GM10847 (cell line): ENCODE results near the gene FBXO4.

Experiments used
- POLR2A ChIP-seq: IDR thresholded peaks from 2 replicates; pipeline ENCODE4 v1.6.1; 2011; ENCODE audit not compliant: insufficient read length; ENCODE audit errors: extremely low read depth

FBXO4 gene

DNA sequence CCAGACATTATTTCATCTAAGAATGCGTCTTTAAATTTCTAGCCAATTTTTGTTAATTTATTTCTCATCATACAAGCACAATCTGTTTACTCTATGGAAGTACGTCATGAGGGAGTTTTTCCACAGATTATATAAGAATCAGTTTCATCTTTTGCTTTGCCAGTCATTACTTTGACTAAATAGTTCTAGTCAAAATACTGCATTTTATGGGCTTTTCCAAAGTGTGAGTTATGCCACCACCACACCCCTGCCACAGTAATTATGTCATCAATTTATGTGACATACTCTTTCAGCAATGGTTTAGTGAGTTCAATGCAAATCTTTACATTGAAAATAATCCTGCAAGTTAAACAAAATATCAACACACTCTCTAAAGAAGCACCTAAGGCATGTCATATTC, 18.9 kb upstream of the FBXO4 start:
- TF ChIP-seq POLR2A, result no peak

DNA sequence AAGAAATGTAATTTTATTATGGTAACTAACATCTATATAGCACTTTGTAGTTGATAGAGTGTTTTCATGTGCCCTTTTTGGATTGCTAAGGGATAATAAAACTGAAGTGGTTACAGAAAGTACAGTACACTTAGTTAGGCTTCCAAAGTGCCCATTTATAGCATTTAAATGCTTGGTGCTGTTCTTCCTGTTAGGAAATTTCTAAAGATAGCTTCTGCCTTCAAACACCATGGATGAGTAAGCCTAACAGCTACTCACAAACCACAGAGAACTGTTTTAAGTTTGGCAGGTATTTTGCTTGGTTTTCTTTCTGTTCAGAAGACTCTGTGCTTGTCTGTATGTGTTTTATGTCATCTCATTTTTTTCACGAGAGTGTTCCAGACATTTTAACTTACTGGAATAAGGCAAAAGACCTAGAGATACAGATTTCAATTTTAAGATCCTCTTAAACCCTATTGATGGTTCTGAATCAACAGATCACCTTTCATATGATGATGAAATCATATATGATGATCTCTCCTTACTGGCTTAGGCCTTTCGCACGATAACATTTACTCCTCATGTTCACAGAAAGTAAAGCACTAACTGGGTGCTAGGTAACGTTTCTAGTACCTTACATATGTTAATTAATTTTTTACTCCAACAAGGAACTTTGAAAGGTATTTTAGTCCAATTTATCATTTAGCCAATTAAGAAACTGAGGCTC, 16.6 kb upstream of the FBXO4 start:
- no peak for TF ChIP-seq POLR2A

DNA sequence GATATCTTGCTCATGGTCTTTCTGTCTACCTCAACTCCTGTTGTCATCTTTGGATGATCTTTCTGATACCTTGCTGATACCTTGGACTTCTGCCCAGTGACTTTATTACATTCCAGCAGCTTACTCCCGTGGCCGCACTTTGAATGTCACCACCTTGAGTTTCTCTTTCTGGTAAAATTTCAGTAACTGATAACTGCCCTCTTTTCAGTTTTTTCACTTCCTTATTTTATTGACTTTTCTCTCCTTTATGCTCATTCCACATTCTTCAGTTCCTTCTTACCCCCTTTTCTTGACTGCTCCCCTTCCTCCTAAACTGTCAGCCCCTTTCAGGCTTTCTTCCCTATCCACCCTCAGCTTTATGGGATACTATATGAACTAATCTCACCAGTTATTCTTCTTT, 7.0 kb upstream of the FBXO4 start:
- no peak for TF ChIP-seq POLR2A

DNA sequence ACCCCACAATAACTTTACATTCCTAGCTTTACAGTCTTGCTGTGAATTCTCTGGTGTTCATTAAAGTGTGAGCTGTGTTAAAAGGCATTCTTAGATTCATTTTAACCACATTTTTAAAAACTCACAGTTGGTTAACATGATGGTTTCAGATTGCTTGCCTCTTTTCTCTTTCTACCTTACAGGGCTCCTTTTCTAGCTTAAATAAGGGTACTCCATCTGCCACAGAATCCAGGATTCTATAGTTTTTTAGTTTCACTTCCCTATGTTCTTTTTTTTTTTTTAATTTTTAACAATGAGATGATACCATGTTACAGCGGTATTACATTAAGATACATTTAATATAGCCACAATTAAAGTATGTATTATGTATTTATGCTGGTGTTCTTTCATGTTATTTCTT, 3.9 kb upstream of the FBXO4 start:
- no peak for TF ChIP-seq POLR2A

DNA sequence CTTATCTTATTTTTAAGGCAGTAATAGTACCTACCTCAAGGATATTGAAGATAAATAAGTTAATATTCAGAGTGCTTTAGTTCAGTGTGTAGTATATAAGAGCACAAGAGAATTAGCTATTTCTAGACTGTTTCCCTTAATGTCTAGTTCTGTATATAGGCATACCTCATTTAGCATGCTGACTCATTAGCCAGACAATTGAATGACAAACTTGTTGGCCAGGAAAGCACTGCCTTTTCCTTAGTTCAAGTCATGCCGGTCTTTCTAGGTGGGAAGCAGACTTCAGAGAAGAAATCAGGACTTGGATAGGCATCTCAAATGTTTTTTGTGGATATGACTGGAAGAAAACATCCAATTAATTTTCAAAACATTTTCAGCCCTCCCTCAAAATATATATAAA, 3.2 kb upstream of the FBXO4 start:
- TF ChIP-seq POLR2A, result no peak

DNA sequence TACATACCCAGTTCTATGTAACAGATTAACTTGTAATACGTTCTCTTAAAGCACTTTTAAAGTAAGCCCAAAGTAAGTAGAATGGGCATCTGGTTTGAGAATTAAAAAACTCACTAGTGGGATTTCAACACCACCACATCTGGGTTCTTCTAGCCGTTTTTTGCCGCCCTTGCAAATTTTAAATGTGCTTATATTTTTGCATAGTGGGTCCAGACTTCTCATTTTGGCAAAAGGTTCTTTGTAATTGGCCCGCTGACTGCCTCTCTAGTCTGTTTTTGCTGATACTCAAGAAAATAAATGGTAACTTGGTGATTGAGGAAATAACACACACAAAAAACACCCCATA, 582 bp upstream of the FBXO4 start:
- TF ChIP-seq POLR2A, result no peak

DNA sequence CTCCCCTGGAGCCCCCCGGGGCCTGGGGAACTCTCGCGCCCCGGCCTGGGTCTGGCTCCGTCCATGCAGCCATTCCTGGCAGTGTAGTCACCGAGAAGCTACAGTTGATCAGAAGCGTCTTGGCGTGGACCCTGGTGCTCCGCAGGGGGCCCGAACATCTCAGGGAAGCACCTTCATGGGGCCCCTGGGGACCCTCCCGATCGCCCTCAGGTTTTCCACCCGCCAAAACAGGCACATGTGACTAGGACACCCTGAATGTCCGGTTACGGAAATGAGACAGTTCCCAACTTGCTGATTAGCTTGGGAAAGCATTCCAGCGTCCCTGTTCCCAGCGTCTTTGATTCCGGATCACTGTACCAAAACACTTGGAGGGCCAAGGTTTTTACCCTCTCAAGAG, 472 bp downstream of the FBXO4 start:
- TF ChIP-seq POLR2A, result no peak

DNA sequence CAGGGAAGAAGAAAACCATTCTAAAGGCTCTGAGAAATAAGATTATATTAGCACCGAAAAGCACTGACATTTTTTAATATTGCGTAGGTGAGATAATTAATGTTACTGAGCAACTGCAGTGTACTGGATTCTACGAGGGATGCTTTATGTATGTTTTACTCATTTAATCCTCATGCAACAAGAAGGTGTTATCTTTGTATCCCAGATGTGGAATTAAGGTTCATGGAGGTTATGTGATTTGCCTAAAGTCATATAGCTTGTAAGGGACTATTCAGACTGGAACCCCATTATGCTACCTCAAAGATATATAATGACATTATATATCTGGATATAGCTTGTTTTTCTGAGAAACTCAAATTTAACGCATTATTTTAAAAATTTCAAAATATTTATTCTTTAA, 2.5 kb downstream of the FBXO4 start:
- no peak for TF ChIP-seq POLR2A

DNA sequence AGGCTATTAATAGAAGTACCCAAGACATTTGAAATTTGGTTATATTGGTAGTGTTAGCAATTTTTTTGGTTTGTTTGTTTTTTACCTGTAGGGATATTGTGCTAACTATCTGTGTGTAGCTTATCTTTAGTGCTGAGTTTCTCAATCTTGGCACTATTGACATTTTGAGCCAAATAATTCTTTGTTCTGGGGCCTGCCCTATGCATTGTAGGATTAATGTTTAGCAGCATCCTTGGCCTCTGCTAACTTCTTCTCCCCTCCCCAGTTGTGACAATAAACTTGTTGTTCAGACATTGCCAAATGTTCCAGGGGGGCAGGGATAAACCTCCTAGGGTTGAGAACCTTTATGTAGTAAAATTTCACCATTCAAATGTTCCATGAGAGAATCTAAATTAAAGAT, 4.0 kb downstream of the FBXO4 start:
- TF ChIP-seq POLR2A, result no peak

DNA sequence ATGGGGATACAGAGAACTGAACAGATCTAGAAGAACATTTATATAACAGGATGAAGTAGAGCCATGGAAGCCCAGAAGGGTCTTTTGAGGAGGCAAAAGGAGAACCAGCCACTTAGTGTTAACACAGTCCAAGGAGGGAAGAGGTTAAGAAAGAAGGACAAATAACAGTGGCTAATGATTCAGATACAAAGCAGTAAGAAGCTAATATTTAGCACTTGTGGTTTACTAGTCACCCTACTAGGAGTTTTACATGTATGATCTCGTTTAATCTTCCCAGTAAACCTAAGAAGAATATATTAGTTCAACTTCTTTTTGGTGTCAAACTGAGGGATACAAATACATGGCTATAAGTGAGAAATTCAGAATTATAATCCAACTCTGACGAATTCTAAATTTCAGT, 7.7 kb downstream of the FBXO4 start:
- no peak for TF ChIP-seq POLR2A

DNA sequence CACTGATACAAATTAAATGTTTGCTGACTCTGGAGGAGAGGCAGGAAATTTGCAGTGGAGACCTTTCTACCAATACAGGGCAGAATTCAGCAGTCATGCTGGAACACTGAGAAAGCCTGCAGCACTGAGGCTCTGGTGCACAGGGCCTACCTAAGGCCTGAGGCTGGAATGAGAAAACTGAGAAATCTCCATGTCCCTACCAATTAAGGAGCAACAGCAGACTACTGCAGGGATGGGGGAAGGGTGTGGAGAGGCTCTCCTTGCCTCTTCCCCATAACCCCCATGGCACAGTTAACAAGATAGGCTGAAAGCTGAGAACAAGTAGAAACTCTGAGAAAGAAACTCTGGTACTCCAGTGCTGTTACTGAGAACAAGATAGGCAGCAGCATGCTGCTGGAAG, 10.5 kb downstream of the FBXO4 start:
- no peak for TF ChIP-seq POLR2A

DNA sequence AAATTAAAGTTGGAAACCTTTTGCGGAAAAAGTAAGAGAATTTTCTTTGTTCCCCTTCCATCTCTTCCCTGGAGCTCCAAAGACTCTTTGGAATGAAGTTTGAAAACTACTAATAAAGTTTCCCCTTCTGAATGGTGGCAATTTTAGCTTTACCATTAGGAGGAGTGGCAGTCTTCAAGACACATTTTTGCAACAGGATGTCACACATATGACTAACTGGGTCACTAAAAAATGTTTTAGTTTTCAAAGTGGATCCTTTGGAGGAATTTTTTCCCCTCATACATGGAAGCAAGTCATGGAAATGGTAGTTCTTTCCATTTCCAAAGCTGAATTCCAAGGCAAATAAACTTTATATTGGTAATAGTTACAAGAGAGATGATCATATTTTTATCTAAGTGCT, 15.6 kb downstream of the FBXO4 start:
- no peak for TF ChIP-seq POLR2A

DNA sequence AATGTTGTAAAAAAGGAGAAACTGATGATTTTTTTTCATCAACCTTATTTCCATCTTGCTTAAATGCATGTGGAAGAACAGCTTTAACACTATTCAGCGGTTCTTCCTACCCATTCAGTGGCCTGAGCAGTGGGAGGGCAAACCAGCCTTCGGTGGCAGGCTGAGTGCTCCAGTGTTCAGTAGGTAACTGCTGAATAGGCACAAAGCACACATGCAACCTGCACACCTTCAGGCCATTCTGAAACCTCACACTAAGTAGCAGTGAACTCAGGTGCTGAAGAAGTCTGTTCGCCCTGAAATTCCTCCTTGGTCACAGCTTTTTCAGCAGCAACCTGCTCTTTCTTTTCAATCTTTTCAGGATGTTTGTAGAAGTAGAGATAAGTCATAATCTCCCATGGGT, 26.1 kb downstream of the FBXO4 start:
- TF ChIP-seq POLR2A, result no peak

DNA sequence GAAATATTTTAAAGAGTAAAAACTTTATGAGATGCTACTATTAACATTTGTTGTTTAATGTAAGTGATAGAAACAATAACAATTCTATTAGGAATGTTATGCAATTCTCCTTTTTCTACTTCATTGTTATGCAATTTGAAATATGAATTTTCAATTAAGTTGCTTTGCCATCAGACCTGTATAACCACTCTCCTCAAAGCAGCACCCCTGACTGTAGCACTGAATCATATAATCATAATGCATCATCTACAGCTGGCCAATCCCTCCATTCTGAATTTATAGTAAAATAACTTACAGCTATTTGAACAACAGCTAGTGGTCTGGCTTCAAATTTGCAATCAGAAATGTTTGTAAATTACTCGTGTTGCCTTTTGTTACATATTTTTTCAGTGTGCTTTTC, 29.2 kb downstream of the FBXO4 start:
- no peak for TF ChIP-seq POLR2A

DNA sequence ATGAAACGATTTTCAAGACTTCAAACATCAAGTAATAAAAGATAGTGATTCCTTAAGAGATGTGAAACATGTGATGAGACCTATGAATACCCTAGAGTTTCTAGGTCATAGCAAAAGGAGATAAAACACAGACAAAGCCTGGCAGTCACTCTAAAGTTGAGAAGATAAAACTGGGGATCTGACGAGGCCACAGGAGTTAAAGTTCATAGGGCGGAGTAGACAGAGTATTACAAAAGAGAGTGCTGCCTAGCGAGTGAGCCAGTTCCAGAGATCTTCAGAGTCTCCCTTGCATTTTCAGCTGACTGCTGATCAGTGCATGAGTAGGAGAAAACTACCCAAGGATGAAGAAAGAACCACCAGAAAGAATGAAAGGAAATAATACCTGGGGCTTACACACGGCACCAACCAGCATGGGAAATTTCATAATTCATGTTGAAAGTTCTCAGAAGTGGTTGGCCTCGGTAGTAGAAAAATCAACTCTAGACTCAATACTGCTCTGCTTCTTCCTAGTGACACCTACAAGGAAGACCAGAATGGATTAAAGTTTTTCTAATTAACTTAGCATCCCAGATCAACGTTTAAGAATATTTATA, 30.4 kb downstream of the FBXO4 start:
- TF ChIP-seq POLR2A, result no peak

DNA sequence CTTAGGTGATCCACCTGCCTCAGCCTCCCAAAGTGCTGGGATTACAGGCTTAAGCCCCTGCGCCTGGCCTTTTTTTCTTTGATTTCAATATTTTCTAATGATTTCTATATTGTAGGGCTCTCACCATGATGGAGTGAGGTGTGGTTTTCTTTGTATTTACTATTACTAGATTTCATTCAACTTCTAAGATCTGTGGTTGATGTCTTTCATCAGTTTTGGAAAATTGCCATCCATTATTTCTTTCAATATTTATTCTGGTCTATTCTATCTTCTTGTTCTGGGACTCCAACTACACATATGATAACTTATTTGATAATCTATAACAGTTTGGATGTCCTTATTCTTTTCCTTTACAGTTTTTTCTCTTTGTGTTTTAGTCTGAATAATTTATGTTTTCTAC, 31.9 kb downstream of the FBXO4 start:
- TF ChIP-seq POLR2A, result no peak

DNA sequence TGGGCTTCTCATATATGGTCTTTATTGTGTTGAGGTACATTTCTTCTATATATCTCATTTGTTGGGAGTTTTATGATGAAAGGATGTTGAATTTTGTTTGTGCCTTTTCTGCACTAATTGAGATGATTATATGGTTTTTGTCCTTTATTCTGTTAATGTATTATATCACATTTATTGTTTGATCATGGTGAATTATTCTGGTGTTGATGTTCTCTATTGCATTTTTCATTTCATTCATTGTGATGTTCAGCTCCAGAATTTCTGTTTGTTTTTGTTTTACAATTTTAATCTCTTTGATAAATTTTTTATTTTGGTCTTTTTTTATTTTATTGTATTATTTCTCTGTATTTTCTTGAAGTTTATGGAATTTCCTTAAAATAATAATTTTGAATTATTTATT, 35.4 kb downstream of the FBXO4 start:
- TF ChIP-seq POLR2A, result no peak
